ENCODE results near the gene DDX52.

Gene DDX52

GRCh38 chr17:37671824-37672547, 28.7 kb upstream of the DDX52 start:
- TF ChIP-seq CTCF (IDR thresholded peaks at IDR 0.05; ENCODE audit: control insufficient read depth, insufficient read depth, low read depth, low read length, missing control alignments), result no peak
- no peak overlapping the region for H3K4me3 ChIP-seq (ENCODE audit: control insufficient read depth, low read depth, low read length)
- DNase-seq (ENCODE audit: low read depth), result peak; percentile 81

DNA sequence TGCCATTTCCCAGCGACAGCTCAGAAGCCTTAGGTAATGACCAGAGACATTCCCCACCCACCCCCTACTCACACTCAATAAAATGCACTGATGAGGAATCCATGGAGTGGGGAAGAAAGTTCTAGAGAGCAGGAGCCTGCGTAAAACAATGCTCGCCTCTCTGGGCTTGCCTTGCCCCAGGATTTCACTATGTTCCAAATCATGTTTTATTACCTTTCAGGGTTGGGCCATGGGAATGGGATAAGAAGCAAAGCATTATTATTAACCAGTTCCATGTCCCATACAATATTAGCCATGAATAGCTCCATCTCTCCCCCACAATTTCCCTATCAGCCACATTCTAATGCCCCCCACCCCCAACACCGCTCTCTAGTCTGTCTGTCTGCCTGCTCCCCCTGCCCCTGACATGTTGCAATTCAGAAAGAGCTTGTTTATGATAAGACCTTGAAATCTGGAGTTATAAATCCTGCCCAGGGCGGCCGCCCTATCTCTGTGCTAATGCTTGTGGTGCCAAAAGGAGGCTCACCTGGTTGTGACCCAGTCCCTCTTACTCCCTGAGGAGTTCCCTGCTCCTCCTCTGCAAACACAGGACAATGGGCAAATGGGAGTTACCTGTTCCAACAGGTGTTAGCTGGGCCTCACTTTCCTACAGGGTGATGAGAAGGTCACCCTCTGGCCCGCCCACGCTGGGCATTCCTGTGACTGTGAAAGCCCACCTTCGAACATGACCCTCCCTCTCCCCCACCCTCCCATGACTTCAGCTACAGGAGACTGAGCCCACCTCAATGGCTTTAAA, 28.0 kb upstream of the DDX52 start:
- DNase-seq (ENCODE audit: low read depth), result no peak
- no peak overlapping the region for H3K4me3 ChIP-seq (ENCODE audit: control insufficient read depth, low read depth, low read length)
- TF ChIP-seq CTCF (IDR thresholded peaks at IDR 0.05; ENCODE audit: control insufficient read depth, insufficient read depth, low read depth, low read length, missing control alignments), result no peak

DNA sequence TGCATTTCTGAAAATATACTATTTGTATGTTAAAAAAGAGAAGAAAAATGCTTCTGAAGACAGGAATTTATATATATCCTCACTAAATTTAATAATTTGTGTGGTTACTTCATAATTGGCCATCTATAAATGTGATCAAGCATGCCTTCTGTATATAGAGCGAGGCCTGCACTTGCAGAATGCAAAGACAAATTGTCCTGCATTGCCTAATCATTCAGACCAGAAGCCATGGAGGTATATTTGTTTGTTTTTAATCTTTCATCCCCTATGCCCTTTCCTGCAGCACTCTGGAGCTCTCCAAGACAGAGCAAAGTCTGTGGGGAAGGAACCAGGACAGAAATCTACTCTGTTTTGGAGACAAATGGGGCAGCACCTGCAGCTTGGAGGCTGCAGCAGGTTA, 23.8 kb upstream of the DDX52 start:
- TF ChIP-seq CTCF (IDR thresholded peaks at IDR 0.05; ENCODE audit: control insufficient read depth, insufficient read depth, low read depth, low read length, missing control alignments), result no peak
- DNase-seq (ENCODE audit: low read depth), result no peak
- H3K4me3 ChIP-seq (ENCODE audit: control insufficient read depth, low read depth, low read length), result no peak overlapping the region

DNA sequence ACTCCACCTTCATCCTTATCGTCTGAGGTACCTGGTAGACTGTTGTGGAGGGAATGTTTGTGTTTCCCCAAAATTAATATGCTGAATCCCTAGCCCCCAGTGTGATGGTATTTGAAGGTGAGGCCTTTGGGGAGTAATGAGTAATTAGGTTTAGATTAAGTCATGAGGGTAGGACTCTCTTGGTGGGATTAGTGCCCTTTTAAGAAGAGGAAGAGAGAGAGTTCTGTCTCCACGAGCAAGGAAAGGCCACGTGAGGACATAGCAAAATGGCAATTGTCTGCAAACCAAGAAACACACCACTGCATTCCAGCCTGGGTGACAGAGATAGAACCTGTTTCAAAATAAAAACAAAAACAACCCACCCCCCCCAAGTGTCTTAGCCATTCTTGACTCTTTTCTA, 21.0 kb upstream of the DDX52 start:
- no peak for DNase-seq (ENCODE audit: low read depth)
- no peak for TF ChIP-seq CTCF (IDR thresholded peaks at IDR 0.05; ENCODE audit: control insufficient read depth, insufficient read depth, low read depth, low read length, missing control alignments)
- H3K4me3 ChIP-seq (ENCODE audit: control insufficient read depth, low read depth, low read length), result no peak overlapping the region

- no peak for DNase-seq (ENCODE audit: low read depth)
- no peak for TF ChIP-seq CTCF (IDR thresholded peaks at IDR 0.05; ENCODE audit: control insufficient read depth, insufficient read depth, low read depth, low read length, missing control alignments)
- no peak overlapping the region for H3K4me3 ChIP-seq (ENCODE audit: control insufficient read depth, low read depth, low read length)
Observed at GRCh38 chr17:37662353-37662752, 19.1 kb upstream of the DDX52 start.

DNA sequence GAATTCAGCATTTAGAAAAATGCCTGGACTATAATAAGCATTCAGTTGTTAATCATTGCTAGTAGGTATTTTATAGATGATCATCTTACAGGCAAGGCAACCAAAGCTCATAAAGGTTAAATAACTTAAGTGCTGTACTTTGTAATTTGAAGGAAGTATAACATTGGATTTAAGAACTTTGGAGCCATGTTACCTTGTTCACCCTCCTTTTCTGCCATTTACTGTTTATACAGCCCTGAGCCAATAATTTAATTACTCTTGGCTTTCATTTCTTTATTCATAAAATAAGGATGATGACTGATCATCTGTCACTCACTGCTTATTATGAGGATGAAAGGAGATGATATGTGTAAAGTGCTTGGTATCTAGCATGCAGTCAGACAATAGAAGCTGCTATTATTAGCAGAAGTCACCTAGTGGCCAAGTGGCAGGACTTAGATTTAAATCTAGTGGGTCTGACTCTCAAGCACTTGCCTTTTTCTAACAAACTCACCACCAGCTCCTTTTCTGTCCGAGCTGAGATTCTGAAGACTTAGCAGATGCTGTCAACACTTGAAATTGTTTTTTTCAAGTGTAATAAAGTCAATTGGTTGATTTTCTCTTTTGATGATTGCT, 18.3 kb upstream of the DDX52 start:
- H3K4me3 ChIP-seq (ENCODE audit: control insufficient read depth, low read depth, low read length), result no peak overlapping the region
- no peak for DNase-seq (ENCODE audit: low read depth)
- TF ChIP-seq CTCF (IDR thresholded peaks at IDR 0.05; ENCODE audit: control insufficient read depth, insufficient read depth, low read depth, low read length, missing control alignments), result no peak

Measured in AG09309 (cell line).